RPMI7951 (cell line): ENCODE results near the gene CCR3. TPM values are rescaled to one million over a fixed set of nuclear protein-coding genes. Genes with fewer than 3 reads are reported as not detected.
"Not testable (repeated sequence)": the region's sequence is repeated elsewhere in the genome, so short reads cannot be mapped to it uniquely, and the experiment has no call there.

ENCODE experiments used
- DNase-seq: peaks from one replicate; pipeline ENCODE4 v3.0.0-alpha.2; 2012; ENCODE audit warnings: low read depth
- total RNA-seq: library from RNA; depleted of rRNA; stranded (reverse); fragments of >200 nt; shearing (Covaris generic); gene quantifications from 2 replicates; pipeline ENCODE4 v1.2.3, GENCODE V29; 2014; rRNA removed

CCR3 gene
- total RNA-seq: 0.10 TPM in 1 of 2 replicates, not detected in the other

GRCh38 chr3:46242120-46242519 lies at the start of gene CCR3:
CCR3 (plus strand) TSS chr3:46242460; CDS start chr3:46265159, 22,699 bp downstream.
- no peak for DNase-seq

- no peak for DNase-seq
Measured at GRCh38 chr3:46192939-46193338, 49.3 kb upstream of the CCR3 start.

GRCh38 chr3:46193436-46193835 lies 48.8 kb upstream of the CCR3 start:
- DNase-seq: peak; percentile 40

- no peak for DNase-seq
Measured at GRCh38 chr3:46194868-46195553, 47.2 kb upstream of the CCR3 start.

DNA sequence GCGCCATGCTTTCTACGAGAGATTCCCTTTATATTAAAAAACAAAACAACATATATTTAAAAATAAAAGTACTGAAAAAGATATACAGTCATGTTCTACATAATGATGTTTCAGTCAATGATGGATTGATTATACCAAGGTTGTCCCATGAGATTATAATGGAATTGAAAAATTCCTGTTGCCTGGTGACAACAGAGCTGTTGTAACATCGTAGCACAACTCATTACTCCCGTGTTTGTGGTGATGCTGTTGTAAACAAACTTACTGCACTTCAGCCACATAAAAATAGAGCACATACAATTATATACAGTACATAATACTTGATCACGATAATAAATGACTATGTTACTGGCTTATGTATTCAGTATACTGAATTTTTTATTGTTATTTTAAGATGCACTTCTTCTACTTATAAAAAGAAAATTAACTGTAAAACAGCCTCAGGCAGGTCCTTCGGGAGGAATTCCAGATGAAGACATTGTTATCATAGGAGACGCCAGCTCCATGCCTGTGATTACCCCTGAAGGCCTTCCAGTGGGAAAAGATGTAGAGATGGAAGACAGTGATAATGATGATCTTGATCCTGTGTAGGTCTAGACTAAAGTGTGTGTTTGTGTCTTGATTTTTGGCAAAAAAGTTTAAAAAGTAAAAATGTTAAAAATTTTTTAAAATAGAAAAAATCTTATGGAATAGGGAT lies 45.9 kb upstream of the CCR3 start:
- DNase-seq: peak; percentile 71

DNA sequence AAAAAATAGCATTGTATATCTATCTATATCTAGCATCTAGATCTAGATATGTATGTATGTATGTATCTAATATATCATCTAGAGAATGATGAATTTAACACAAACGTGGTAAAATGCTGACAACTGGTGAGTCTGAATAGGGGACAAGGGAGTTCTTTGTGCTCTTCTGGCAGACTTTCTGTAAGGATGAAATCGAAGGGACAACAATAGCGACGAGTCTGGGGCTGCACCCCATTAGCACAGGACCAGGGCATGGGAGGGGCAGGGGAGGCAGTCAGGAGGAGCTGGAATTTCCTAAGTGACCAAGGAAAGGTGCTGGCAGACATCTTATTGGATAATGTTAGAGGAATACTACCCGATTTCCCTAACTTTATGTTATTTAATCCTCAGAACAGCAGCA lies 42.0 kb upstream of the CCR3 start:
- DNase-seq: no peak

GRCh38 chr3:46200790-46201189 lies 41.5 kb upstream of the CCR3 start:
- DNase-seq: no peak

DNA sequence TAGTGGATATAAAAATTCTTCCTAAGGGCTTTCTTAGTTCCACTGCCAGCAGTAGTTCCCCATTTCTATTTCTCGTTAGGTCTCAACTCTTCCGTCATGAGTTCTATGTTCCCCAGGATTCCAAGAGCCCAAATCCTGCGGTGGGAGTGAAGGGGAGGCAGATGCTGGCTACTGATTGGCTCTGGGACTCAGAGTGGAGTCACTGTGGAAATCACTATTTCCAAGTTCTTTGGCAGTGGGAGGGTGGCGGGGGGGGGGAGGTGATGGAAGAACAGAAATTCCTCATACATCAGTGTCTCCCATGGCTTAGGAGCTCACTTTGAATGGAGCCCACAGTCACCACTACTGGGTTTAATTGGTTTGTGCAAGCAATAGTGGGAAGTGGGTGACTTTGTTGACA lies 39.7 kb upstream of the CCR3 start:
- no peak for DNase-seq

DNA sequence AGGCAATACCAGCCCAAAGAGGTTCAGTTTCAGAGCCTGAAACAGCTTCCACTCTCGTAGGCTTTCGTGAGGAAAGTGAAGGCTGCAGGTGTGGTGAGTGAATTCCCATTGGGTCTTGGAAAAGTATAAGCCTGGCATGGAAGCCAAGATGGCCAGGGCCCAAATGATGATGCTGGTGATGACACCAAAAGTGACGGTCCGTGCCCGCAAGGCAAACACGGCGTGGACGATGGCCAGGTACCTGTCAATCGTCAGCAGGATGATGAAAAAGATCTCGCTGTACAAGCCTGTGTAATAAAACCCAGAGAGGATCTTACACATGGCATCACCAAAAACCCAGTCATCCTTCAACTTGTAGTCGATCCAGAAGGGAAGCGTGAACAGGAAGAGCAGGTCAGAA lies 38.6 kb upstream of the CCR3 start:
- DNase-seq: no peak

DNA sequence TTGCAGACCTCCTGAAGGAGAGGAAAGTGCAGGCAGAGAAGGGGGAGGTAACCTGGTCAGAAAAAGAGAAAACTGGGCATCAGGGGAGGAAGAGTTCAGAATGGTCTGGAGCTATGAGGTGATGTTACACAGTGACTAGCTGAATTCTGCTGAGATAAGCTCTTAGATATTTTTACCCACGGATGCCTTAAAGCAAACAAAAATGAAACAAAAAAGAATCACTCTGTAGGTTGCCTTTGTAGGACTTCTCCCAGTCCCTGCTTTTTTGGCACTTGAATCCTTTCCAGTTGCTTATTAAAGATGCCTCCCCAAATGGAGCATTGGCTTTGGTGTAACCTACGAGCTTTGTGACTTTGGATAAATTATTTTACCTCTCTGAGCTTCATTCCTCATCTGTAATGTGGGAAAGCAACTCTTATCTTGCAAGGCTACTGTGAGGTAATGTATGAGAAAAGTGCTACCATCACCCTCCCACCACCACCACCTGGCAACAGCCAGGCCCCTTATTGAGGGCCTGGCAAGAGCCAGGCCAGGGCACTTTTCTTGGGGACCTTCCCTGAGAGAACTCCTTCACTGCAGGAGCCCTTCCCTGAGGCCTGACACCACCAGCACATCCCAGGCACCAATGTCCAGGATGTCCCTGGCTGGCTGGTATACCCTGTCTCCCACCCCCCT lies 36.8 kb upstream of the CCR3 start:
- DNase-seq: no peak

DNA sequence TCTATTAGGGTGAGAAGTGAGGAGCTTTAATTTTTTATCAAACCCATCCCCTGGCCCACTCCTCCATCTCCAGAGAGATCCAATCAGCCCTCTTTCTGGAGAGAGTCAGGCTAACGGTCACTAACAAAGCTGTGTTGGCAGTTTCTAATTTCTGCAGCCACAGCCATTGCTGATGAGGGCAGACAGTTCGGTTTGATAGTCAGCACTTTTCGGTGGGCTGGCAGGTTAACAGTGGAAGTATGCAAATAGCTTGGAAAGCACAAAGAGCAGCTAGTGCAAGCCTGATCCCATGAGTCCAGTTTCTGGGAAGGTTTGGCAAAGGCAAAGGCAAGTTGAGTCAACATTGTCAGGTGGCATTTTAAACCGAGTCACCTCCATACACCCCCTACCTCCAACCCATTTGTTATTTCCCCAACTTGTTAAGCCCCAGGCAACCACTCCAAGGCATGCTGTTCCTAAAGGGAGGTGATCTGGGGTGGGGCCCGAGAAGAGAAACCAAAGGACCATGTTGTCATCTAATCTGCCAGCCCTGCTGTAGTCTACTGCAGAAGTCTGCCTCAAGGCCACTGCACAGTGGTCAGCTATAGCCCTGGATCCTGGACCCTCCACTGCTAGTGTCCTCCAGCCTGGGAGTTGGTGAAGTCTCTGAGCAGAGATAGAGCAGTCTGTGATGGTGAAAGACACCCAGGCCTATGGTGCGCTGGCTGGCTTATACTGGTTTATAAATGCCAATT lies 35.8 kb upstream of the CCR3 start:
- no peak for DNase-seq

- DNase-seq: not testable (repeated sequence)
Measured at GRCh38 chr3:46207514-46207913, 34.7 kb upstream of the CCR3 start.

DNA sequence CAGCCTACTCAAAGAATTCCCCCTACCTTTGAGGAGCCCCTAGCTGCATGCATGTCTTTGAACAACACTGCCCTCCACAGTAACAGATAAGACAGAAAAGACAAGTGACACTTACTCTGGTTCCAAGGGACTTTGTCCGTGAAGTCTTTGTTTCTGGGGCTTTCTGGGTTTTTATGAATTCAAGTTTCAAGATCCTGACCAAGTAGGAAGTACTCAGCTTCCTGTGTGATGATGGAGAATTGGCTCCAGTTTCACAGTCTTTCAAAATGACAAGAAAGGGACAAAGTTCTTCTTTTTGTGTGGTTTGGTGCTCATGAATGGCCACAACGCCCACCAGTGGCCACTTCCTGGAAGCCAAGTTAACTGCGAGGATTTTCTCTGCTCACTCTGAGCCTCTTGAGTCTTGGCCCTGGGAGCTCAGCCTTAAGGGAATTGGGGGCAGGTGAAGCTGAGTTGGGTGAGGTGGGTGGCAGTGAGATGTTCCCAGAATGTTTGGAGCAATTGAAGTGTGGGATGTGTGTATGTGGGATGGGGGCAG lies 34.0 kb upstream of the CCR3 start, which contains the start of gene CCR1:
TSS of gene CCR1 (minus strand) at position 147 of the 538 bp plus-strand sequence. CDS start 4,000 bp downstream, outside the sequence.
- peak; percentile 74 for DNase-seq

- no peak for DNase-seq
Measured at GRCh38 chr3:46209053-46209452, 33.2 kb upstream of the CCR3 start.

DNA sequence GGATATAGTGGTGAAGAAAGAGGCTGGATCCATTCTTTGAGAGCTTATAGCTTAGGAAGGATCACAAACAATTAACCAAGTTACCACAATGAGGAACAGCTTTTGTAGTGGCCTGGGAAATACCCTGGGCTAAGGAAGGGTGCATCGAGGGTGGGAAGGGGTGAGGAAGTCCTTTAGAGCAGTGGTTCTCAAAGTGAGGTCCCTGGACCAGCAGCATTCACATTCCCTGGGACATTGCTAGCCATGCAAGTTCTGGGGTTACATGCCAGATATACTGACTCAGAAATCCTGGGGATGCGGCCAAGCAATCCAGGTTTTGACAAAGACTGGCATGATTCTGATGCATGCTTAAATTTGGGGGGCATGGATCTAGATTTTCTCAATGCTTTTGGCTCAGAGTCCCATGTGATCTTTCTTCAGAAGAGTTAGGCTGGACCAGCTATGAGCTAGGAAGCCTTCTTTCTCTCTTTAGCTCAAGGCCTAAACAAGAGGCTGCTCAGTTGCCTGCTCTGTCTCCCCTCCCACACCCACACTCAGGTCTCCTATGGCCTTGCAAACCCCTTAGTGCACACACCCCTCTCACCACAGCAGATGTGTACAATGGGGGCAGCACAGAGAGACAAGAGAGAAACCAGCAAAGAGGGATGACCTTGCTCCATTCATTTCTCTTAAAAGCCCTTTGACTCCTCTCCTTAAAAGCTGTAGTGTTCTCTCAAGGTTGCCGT lies 32.4 kb upstream of the CCR3 start:
- DNase-seq: peak; percentile 27

DNA sequence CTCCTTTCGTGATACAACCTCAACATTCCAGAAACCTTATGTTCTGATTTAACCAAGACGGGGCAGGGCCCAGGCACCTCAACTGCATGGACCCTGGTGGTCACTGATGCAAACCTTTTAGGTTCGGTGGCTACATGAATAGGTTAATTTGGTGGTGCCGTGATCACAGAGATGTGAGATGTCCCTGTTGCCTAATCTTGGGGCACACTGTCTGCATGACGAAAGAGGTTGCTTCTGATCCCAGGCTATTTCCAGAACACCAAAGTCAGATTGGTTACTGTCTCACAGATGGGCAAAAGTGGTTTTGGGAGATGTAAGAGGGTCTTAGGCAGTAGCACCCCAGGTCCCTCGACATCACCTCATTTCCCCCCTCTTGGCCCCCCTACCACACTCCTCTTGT lies 30.2 kb upstream of the CCR3 start:
- DNase-seq: no peak

DNA sequence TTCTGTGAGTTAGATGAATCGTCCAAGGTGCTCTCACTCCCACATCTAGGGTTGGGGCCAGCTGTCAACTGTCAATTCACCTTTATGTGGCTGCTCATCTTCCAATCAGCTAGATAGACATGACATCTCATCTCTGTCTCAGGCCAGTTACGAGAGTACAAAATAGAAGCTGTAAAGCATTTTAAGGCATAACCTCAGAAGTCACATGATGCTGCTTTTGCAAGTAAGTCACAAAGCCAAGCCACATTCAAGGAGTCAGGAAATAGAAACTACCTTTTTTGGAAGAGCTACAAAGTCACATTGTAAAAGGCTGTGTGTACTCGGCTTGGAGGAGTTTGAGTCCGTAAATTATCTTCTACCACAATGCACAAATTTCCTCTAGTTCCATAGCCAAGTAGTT lies 29.1 kb upstream of the CCR3 start:
- DNase-seq: peak; percentile 38

DNA sequence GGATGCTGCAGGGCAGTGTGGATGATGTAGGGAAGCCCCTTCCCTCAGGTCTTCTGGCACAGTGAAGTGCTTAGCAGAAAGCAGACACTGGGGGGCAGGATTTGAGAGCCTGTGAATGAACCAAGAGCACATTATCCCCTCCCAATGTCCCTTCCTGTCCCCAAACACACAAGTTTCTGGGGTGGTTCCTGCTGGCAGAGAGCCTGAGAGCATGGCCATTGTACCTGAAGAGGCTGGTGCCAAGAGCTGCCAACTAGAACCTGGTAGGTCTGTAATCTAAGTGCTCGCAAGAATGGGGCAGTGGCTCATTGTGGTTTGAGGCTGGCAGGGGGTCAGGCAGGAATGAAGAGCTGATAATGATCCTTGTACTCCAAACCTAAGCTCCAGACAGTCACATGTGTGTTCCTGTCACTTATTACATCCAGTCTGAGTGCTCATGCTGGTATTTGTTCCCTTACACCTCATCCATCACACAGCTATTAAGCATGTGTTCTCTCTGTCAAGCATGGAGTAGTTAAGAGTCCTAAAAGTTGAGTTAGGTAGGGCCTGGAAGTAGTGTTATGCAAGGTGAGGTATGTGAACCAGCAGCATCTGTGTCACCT lies 27.4 kb upstream of the CCR3 start:
- DNase-seq: no peak

DNA sequence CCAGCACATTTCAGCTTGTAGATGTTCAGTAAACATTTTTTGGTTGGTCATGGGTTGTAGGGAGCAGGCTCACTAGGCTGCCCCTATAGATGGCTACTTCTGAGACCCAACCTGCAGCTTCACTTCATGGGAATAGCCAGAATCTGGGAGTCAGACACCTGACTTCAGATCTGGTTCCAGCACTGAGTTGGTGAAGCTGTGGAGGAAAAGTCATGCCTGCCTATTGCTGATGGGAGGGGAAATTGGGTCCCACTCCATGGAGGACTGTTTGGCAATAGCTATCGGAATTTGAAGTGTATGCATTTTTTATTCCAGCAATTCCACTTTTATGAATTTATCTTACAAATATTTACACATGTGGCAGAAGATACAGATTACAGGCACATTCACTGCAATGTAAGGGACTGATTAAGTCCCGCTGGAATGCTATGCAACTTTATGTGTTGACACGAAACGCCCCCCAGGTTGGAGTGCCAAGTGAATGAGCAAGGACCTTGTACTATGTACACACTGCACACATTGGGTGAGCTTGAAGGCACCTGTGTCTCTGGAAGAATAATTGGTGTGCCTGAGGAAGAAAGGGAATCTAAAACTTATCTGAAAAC lies 26.3 kb upstream of the CCR3 start:
- DNase-seq: no peak

GRCh38 chr3:46218196-46218709 lies 24.0 kb upstream of the CCR3 start:
- no peak for DNase-seq
